ENCODE results near the gene STK32B. TPM values are rescaled to one million over a fixed set of nuclear protein-coding genes. Genes with fewer than 3 reads are reported as not detected.

The STK32B gene
- total and polyA plus RNA-seq, 2 of the 8 experiments (the other 6 are each of a cell fraction or from before 2014, with no cell fraction given) = 2.3 to 2.5 TPM

GRCh38 chr4:5399790-5400421 lies 348.6 kb downstream of the STK32B start:
- ChIA-PET POLR2A (ENCODE audit: partially characterized antibody) (no interaction called here), CTCF (ENCODE audit: partially characterized antibody) (interaction anchor here (0.5 to 8.2 kb wide), 43 partner anchors 9 to 1490 kb away, joined by 3 to 92 read pairs (median 4); partner anchors contain the start of gene STK32B)
- Histone ChIP-seq H4K5ac (ENCODE audit: insufficient read length, low read depth, low read length) (no peak overlapping the region), H3K56ac (replicated peaks; ENCODE audit: insufficient read length, low read depth, low read length) (no peak overlapping the region), H3K18ac (ENCODE audit: extremely low read depth, low read length) (no peak overlapping the region), H2BK15ac (ENCODE audit: low read length) (no peak overlapping the region), H3K9me3 (ENCODE audit: insufficient read depth in 2 of 2, low read depth in 1 of 2, low read length in 1 of 2) (0 out of 4 replicates have a peak, but pooled peaks cover 3 to 6% of the 10 kb centered on the region in 2 experiments), H3K36me3 (ENCODE audit: control insufficient read depth in 2 of 4, insufficient read depth in 4 of 4, low read length in 3 of 4) (no peaks in the 10 kb centered on the region), H4K20me1 (replicated peaks in 1 of 2; ENCODE audit: control insufficient read depth in 1 of 2, insufficient read depth in 2 of 2, low read length in 2 of 2) (no peaks in the 10 kb centered on the region), H3K14ac (ENCODE audit: insufficient read length) (no peak overlapping the region), H3K4ac (replicated peaks; ENCODE audit: insufficient read length, low read depth, low read length) (no peak overlapping the region), H3K23ac (ENCODE audit: insufficient read length) (no peak overlapping the region), H3K9ac (replicated peaks in 1 of 4; ENCODE audit: extremely low read depth in 1 of 4, low read depth in 3 of 4, low read length in 3 of 4) (no peak overlapping the region), H2BK120ac (replicated peaks; ENCODE audit: low read depth, low read length) (no peak overlapping the region), H2AK5ac (ENCODE audit: low read depth, low read length) (no peak overlapping the region), H2BK5ac (ENCODE audit: low read depth, low read length) (no peak overlapping the region), H2BK20ac (ENCODE audit: low read length) (no peak overlapping the region), H3K79me1 (ENCODE audit: low read depth, low read length) (no peaks in the 10 kb centered on the region), H4K91ac (replicated peaks; ENCODE audit: insufficient read length, low read length) (no peak overlapping the region), H3K4me3 (ENCODE audit: extremely low read depth in 1 of 4, insufficient read depth in 2 of 4, low read depth in 3 of 4, low read length in 4 of 4) (no peak overlapping the region), H3K4me1 (replicated peaks in 1 of 4; ENCODE audit: control insufficient read depth in 3 of 4, insufficient read depth in 4 of 4, low read length in 3 of 4) (no peaks in the 10 kb centered on the region), H3K4me2 (ENCODE audit: insufficient read depth in 1 of 2, low read depth in 2 of 2, low read length in 2 of 2) (no peak overlapping the region), H3K27ac (ENCODE audit: low read depth, low read length) (no peak overlapping the region), H2BK12ac (ENCODE audit: low read depth, low read length) (no peak overlapping the region), H4K8ac (ENCODE audit: extremely low read depth, insufficient read depth, low read length) (no peak overlapping the region), H3K23me2 (ENCODE audit: low read depth, low read length) (no peaks in the 10 kb centered on the region), H3K79me2 (ENCODE audit: control insufficient read depth in 1 of 2, insufficient read depth in 2 of 2, low read length in 2 of 2) (no peaks in the 10 kb centered on the region), H2AFZ (ENCODE audit: low read length) (no peak overlapping the region), H3K27me3 (replicated peaks in 1 of 4; ENCODE audit: control insufficient read depth in 3 of 4, extremely low read depth in 1 of 4, insufficient read depth in 3 of 4, low read length in 3 of 4) (no peaks in the 10 kb centered on the region)
- FAIRE-seq (peak; percentile 82), DNase-seq (ENCODE audit: low read depth in 1 of 2, low spot score in 2 of 2) (peak in 1 of 2 experiments; percentile 49)
- WGBS, 2 experiments (ENCODE audit: extremely low coverage in 1 of 2, insufficient coverage in 1 of 2, insufficient read length in 1 of 2, insufficient replicate concordance in 2 of 2, low coverage in 1 of 2, low lambda C conversion rate in 2 of 2, missing lambda C conversion rate in 1 of 2) = 45% methylated on average over 6 of the region's 8 CpGs; no CpG with 5 or more reads in 1 of the 2 experiments
- TF ChIP-seq TAF1 (IDR thresholded peaks at IDR 0.05; ENCODE audit: low read depth, low read length) = no peak
- TF ChIP-seq EGR1 (IDR thresholded peaks at IDR 0.05; ENCODE audit: borderline replicate concordance, low read depth, low read length) = no peak
- no peak for TF ChIP-seq HDAC6 (IDR thresholded peaks at IDR 0.05; ENCODE audit: low read depth, low read length)
- no peak for TF ChIP-seq BACH1 (IDR thresholded peaks at IDR 0.05; ENCODE audit: low read length)
- no peak for TF ChIP-seq CHD1 (IDR thresholded peaks at IDR 0.05; ENCODE audit: low read depth, low read length)
- peak; percentile 65 to 82 (median 81) for TF ChIP-seq CTCF (IDR thresholded peaks at IDR 0.05; ENCODE audit: control extremely low read depth in 1 of 3, insufficient read depth in 1 of 3, low read depth in 1 of 3, low read length in 3 of 3)

Data from H1 (cell line).